Stimulated activated CD4-positive, alpha-beta T cell treated with anti-CD3 and anti-CD28 coated beads, Interleukin-2, amount 100 ng/mL, for 4 hours (primary cell): ENCODE measurements around the gene KCNJ1.

Experiments used
- DNase-seq: peaks from one replicate; pipeline ENCODE4 v3.0.0-alpha.2; 2020; ENCODE audit warnings: low read depth

KCNJ1 gene

GRCh38 chr11:128848815-128849455 lies 18.2 kb downstream of the KCNJ1 start:
- DNase-seq = no peak

DNA sequence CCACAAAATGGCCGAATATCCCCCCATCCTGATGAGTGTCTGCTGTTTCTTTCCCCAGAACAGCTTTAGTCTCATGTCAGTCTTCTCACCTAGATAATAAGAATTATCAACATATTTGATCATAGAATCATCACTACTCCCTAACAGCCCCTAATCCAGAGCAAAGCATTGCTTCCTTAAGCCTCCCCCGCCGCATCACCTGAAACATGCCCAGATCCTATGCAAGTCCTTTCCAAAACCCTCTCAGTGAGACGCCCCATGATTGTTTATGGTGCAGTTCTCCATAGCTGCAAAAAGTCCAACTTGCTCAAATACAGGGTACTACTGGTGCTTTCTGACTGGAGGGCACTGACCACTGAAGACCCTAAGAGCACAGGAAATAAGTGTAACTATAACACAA lies 20.1 kb downstream of the KCNJ1 start:
- DNase-seq = no peak

GRCh38 chr11:128845334-128845780 lies 21.7 kb downstream of the KCNJ1 start:
- DNase-seq = no peak

DNA sequence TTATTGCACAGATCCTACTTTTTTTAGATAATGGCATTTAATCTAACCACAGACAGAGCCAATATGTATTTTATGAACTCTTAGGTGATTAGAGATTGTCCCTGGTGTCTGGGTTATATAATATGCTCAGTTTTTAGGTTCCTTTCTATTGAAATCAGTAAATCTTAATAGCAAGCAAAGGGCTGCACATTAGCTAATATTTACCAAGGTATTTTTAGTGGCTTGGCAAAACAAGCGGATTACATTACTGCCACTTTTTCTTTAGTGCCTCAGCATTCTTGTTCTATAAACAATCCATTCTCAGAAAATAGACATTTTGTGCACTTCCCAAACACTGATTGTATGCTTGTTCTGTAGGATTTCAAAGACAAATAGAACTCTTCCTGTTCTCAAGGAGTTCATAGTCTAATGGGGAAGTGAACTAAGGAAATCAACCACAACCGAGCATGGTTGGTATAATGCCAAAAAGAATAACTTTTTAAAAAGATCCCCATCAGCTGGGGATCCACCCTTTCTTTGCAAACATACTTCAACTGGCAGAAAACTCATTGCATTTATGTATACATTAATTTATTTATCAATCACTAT lies 23.8 kb downstream of the KCNJ1 start:
- DNase-seq = no peak

GRCh38 chr11:128841461-128842072 lies 25.5 kb downstream of the KCNJ1 start:
- no peak for DNase-seq

DNA sequence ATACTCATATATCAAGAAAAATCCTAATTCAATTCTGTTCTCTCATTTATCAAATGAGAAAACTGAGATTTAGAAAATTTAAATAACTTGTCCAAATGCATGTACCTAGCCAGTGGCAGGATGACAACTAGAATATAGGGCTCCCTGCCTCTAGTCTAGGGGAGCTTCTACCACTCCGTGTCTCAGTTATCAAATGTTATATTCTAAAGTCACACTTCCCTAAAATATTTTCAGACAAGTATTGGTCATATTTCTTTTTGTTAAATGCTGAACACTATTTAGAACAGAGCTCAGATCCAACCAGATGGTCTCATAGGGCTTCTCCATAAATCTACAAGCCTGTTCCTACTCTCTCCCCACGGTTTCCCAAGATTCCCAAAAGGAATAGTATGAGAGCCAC lies 26.3 kb downstream of the KCNJ1 start:
- no peak for DNase-seq

DNA sequence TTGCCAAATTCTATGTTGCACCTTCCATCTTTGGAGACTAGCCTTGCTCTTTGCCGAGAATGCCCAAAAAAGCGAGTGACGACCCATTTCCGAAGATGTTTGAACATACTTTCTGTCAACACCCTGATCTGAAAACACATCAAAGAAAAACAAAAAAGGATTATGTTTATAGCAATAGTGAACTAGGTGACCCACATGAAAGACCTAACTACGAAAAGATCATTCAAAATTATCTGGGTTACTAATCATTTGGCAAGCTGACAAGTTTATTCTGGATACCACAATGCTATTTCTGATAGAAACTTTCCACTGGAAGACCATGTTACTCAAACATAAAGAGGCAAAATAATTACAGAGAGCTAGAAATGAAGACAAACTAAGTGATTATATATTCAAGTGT lies 27.0 kb downstream of the KCNJ1 start:
- no peak for DNase-seq

DNA sequence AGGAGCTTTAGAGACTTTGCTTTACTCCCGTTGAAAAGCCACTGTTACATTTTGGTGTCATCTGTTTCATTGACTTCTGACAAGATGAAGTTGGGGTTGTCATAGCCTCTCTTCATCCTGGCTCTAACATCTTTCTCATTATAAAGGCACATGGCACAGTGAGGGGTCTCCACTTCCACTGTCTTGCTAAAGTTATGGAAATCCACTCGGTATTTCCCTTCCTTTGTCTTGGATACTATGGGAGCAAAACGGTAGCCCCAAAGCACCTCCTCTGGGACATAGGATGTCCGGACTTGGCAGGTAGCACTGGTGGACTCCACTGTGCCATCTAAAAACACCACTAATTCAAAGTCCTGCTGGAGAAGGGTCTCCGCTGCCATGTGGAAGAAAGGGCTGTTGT lies 28.0 kb downstream of the KCNJ1 start:
- no peak for DNase-seq

DNA sequence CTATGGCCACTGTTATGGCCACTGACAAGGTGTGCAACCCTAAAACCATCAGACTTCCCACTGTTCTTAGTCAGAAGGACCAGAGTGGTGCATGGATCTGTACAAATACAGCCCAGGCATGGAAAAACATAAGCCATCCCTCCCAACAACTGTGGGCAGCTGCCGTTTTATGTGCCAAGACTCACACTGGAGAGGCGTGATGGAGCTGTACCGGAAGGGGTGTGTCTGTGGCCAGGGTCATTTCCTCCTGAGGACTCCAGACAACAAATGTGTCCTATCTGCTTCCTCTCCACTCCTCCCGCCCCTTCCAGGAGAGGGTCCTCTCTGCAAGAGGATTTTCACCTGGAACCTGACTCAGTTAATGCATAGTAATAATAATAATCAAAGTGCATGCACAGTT lies 29.5 kb downstream of the KCNJ1 start:
- DNase-seq = no peak

DNA sequence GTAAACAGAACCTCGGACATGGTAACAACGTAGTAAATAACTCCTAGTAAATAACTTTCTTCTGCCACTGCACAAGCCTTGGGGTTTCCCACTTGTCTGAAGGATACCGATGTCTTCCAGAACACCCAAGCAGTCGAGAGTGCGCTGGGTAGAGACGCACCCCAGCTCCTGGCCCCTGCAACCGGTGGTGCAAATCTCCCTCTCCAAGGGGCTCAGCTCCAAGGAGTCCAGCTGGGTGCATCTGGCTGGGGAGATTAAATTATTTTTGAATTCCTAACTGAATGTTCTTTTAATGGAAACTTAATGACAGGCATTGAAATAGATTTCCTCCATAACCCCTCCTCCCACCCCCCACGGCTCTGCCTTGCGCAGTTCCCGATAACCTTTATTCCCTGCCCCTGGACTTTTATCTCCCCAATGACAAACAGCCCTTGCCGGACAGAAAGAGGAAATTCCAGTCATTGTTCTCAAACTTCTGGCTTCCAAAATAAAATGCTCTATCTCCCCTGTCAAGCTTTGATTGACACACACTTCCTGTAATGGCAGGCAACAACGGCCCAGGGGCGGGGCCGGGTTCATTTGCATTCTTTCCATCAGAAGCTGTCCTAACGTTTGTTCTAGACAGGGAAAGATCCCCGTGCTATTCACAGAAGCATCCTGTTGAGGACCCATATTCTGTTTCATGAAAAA lies 31.2 kb downstream of the KCNJ1 start:
- DNase-seq = no peak

- no peak for DNase-seq
Measured at GRCh38 chr11:128834157-128834556, 32.9 kb downstream of the KCNJ1 start.

GRCh38 chr11:128832121-128832497 lies 35.0 kb downstream of the KCNJ1 start:
- DNase-seq = no peak

- DNase-seq = peak; percentile 80
Measured at GRCh38 chr11:128831174-128832120, 35.6 kb downstream of the KCNJ1 start.

DNA sequence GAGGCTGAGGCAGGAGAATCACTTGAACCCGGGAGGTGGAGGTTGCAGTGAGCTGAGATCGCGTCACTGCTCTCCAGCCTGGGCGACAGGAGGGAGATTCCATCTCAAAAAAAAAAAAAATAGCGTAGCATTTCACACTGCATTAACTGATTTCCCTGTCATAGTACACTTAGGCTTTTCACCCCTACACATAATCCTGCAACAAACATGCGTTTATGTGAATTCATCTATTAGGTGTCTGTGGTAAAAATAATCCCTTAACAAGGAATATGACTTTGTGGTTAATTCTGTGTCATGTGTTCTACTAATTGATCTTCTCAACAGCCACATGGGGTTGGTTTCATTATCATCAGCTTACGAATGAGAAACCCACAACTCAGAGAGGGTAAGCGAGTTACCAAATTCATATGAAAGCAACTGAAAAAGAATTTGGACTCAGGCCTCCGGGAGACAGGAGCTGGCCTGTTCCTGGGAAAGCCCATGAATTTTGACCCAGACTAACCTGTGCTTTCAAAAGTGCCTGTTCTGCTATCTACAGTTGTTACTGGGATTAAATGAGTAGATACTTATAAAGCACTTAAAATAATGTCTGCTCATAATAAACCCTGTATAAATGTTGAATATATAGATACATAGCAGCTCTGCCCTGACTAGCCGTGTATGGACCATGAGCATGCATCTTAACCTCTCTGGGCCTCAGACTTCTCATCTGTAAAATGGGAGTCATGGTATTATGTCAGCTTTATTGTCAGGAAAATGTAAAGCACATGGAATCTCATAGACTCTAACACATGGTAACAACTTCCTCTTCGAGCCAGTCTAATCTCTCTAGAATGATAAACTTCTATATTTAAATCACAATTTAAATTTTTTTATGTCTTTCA lies 36.6 kb downstream of the KCNJ1 start:
- DNase-seq = no peak

GRCh38 chr11:128828350-128828749 lies 38.7 kb downstream of the KCNJ1 start:
- no peak for DNase-seq

- no peak for DNase-seq
Measured at GRCh38 chr11:128827191-128827893, 39.8 kb downstream of the KCNJ1 start.

- no peak for DNase-seq
Measured at GRCh38 chr11:128825050-128825784, 41.9 kb downstream of the KCNJ1 start.

- no peak for DNase-seq
Measured at GRCh38 chr11:128824191-128825049, 42.7 kb downstream of the KCNJ1 start.

GRCh38 chr11:128823753-128824152 lies 43.3 kb downstream of the KCNJ1 start:
- no peak for DNase-seq
